ENCODE data around the gene BAIAP2.

Gene BAIAP2

GRCh38 chr17:81057777-81058176 is 22.8 kb downstream of the BAIAP2 start:
- Histone ChIP-seq H3K4me1 (ENCODE audit: control insufficient read depth in 1 of 2, insufficient read depth in 1 of 2, low read depth in 1 of 2, low read length in 1 of 2) (no peaks in the 10 kb centered on the region), H3K27ac (no peak overlapping the region), H3K36me3 (no peaks in the 10 kb centered on the region), H3K27me3 (no peaks in the 10 kb centered on the region), H3K4me3 (ENCODE audit: low read depth in 1 of 2, low read length in 1 of 2) (no peak overlapping the region), H3K9me3 (no peaks in the 10 kb centered on the region)
- TF ChIP-seq, protein P1, sequence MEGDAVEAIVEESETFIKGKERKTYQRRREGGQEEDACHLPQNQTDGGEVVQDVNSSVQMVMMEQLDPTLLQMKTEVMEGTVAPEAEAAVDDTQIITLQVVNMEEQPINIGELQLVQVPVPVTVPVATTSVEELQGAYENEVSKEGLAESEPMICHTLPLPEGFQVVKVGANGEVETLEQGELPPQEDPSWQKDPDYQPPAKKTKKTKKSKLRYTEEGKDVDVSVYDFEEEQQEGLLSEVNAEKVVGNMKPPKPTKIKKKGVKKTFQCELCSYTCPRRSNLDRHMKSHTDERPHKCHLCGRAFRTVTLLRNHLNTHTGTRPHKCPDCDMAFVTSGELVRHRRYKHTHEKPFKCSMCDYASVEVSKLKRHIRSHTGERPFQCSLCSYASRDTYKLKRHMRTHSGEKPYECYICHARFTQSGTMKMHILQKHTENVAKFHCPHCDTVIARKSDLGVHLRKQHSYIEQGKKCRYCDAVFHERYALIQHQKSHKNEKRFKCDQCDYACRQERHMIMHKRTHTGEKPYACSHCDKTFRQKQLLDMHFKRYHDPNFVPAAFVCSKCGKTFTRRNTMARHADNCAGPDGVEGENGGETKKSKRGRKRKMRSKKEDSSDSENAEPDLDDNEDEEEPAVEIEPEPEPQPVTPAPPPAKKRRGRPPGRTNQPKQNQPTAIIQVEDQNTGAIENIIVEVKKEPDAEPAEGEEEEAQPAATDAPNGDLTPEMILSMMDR (IDR thresholded peaks at IDR 0.05), result no peak

- Histone ChIP-seq H3K4me3 (ENCODE audit: low read depth in 1 of 2, low read length in 1 of 2) (no peak overlapping the region), H3K9me3 (no peaks in the 10 kb centered on the region), H3K27ac (no peak overlapping the region), H3K36me3 (no peaks in the 10 kb centered on the region), H3K4me1 (ENCODE audit: control insufficient read depth in 1 of 2, insufficient read depth in 1 of 2, low read depth in 1 of 2, low read length in 1 of 2) (no peaks in the 10 kb centered on the region), H3K27me3 (no peaks in the 10 kb centered on the region)
- TF ChIP-seq, protein P1 (IDR thresholded peaks at IDR 0.05), result no peak
Measured at GRCh38 chr17:81058263-81058871, 23.4 kb downstream of the BAIAP2 start.

GRCh38 chr17:81059026-81059425 is 24.1 kb downstream of the BAIAP2 start:
- no peaks in the 10 kb centered on the region for H3K27me3 ChIP-seq
- no peaks in the 10 kb centered on the region for H3K4me1 ChIP-seq (ENCODE audit: control insufficient read depth in 1 of 2, insufficient read depth in 1 of 2, low read depth in 1 of 2, low read length in 1 of 2)
- TF ChIP-seq, protein P1 (IDR thresholded peaks at IDR 0.05), result no peak
- H3K36me3 ChIP-seq, result no peaks in the 10 kb centered on the region
- no peaks in the 10 kb centered on the region for H3K9me3 ChIP-seq
- H3K27ac ChIP-seq, result no peak overlapping the region
- no peak overlapping the region for H3K4me3 ChIP-seq (ENCODE audit: low read depth in 1 of 2, low read length in 1 of 2)

GRCh38 chr17:81060416-81060815 is 25.5 kb downstream of the BAIAP2 start:
- Histone ChIP-seq H3K9me3 (no peaks in the 10 kb centered on the region), H3K27ac (no peak overlapping the region), H3K4me3 (ENCODE audit: low read depth in 1 of 2, low read length in 1 of 2) (no peak overlapping the region), H3K27me3 (no peaks in the 10 kb centered on the region), H3K36me3 (no peaks in the 10 kb centered on the region), H3K4me1 (ENCODE audit: control insufficient read depth in 1 of 2, insufficient read depth in 1 of 2, low read depth in 1 of 2, low read length in 1 of 2) (no peaks in the 10 kb centered on the region)
- TF ChIP-seq, protein P1 (IDR thresholded peaks at IDR 0.05), result no peak

DNA sequence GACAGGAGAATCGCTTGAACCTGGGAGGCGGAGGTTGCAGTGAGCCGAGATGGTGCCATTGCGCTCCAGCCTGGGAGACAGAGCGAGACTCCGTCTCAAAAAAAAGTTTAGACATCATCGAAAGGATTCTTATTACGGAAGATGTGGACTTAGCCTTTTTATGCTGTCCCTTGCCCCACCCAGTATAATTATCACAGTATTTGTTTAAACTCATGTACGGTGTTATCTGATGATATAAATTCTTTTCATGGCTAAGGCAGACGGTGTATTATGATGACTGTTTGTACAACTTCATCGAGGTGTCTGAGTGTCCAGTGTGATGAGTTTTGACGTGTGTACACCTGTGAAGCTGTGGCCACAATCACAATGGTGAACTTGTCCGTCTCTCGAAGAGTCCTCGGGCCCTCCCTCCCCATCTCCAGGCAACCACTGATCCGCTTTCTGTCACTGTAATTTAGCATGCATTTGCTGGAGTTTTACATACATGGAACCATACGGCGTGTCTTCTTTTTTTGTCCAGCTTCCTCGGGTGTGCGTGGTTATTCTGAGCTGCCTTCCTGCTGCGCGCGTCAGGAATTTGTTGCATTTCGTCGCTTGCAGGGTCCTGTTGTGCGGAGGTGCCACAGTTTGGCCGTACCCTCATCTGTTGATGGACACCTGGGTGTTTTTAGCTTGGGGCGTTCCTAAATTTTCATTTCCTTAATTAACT is 26.2 kb downstream of the BAIAP2 start:
- Histone ChIP-seq H3K9me3 (no peaks in the 10 kb centered on the region), H3K27ac (no peak overlapping the region), H3K4me3 (ENCODE audit: low read depth in 1 of 2, low read length in 1 of 2) (no peak overlapping the region), H3K4me1 (ENCODE audit: control insufficient read depth in 1 of 2, insufficient read depth in 1 of 2, low read depth in 1 of 2, low read length in 1 of 2) (no peaks in the 10 kb centered on the region), H3K36me3 (no peaks in the 10 kb centered on the region), H3K27me3 (no peaks in the 10 kb centered on the region)
- TF ChIP-seq, protein P1 (IDR thresholded peaks at IDR 0.05), result no peak
